Measurements from ENCODE around the gene LGALS1.
"Not testable (repeated sequence)": the region's sequence is repeated elsewhere in the genome, so short reads cannot be mapped to it uniquely, and the experiment has no call there.

Gene LGALS1

GRCh38 chr22:37684803-37685615 is 9.6 kb downstream of the LGALS1 start:
- no peak overlapping the region for H3K4me3 ChIP-seq (ENCODE audit: low read depth, low read length)
- TF ChIP-seq CTCF (IDR thresholded peaks at IDR 0.05; ENCODE audit: low read depth, low read length): no peak

GRCh38 chr22:37686002-37686982 is 10.9 kb downstream of the LGALS1 start, which contains the start of gene NOL12:
TSS of gene NOL12 (plus strand) at chr22:37686343. CDS start at chr22:37686393, 50 bp downstream.
- TF ChIP-seq CTCF (IDR thresholded peaks at IDR 0.05; ENCODE audit: low read depth, low read length): no peak
- H3K4me3 ChIP-seq (ENCODE audit: low read depth, low read length): peak within 1 kb of the TSS; percentile 78

- H3K4me3 ChIP-seq (ENCODE audit: low read depth, low read length): no peak overlapping the region
- no peak for TF ChIP-seq CTCF (IDR thresholded peaks at IDR 0.05; ENCODE audit: low read depth, low read length)
Measured at GRCh38 chr22:37690407-37690806, 15.0 kb downstream of the LGALS1 start.

GRCh38 chr22:37690901-37691504 is 15.6 kb downstream of the LGALS1 start:
- H3K4me3 ChIP-seq (ENCODE audit: low read depth, low read length): no peak overlapping the region
- TF ChIP-seq CTCF (IDR thresholded peaks at IDR 0.05; ENCODE audit: low read depth, low read length): no peak

GRCh38 chr22:37692627-37693285 is 17.3 kb downstream of the LGALS1 start:
- TF ChIP-seq CTCF (IDR thresholded peaks at IDR 0.05; ENCODE audit: low read depth, low read length): no peak
- H3K4me3 ChIP-seq (ENCODE audit: low read depth, low read length): no peak overlapping the region

GRCh38 chr22:37694131-37694530 is 18.7 kb downstream of the LGALS1 start:
- not testable (repeated sequence) for H3K4me3 ChIP-seq (ENCODE audit: low read depth, low read length)

- peak overlapping the region; percentile 29; the same call in 1 of the 2 replicates for H3K4me3 ChIP-seq (ENCODE audit: low read depth, low read length)
Measured at GRCh38 chr22:37696260-37696656, 20.8 kb downstream of the LGALS1 start.

Data from WI38 (cell line).